Measurements from ENCODE around the gene CTNND2.

Gene CTNND2

GRCh38 chr5:11054014-11054413, 850.2 kb downstream of the CTNND2 start:
- no peak for DNase-seq (ENCODE audit: low spot score)
- H3K4me3 ChIP-seq: no peak overlapping the region
- no peak for TF ChIP-seq CTCF (IDR thresholded peaks at IDR 0.05)
- H3K27ac ChIP-seq: no peak overlapping the region

- no peak for TF ChIP-seq CTCF (IDR thresholded peaks at IDR 0.05)
- H3K4me3 ChIP-seq: no peak overlapping the region
- no peak for DNase-seq (ENCODE audit: low spot score)
- H3K27ac ChIP-seq: no peak overlapping the region
These were observed 851.4 kb downstream of the CTNND2 start for GRCh38 chr5:11052871-11053270.

GRCh38 chr5:11050596-11051304, 853.5 kb downstream of the CTNND2 start:
- H3K27ac ChIP-seq: no peak overlapping the region
- no peak for TF ChIP-seq CTCF (IDR thresholded peaks at IDR 0.05)

GRCh38 chr5:11048760-11049159, 855.5 kb downstream of the CTNND2 start:
- no peak for DNase-seq (ENCODE audit: low spot score)
- Histone ChIP-seq H3K4me3 (no peak overlapping the region), H3K27ac (no peak overlapping the region)
- TF ChIP-seq CTCF (IDR thresholded peaks at IDR 0.05): no peak

More at GRCh38 chr5:11050596-11051304, 853.5 kb downstream of the CTNND2 start:
- DNase-seq (ENCODE audit: low spot score): no peak
- no peak overlapping the region for H3K4me3 ChIP-seq

- no peak for DNase-seq (ENCODE audit: low spot score)
- no peak for TF ChIP-seq CTCF (IDR thresholded peaks at IDR 0.05)
These were observed 856.6 kb downstream of the CTNND2 start for GRCh38 chr5:11047625-11048024.

GRCh38 chr5:11047030-11047429, 857.2 kb downstream of the CTNND2 start:
- H3K27ac ChIP-seq: no peak overlapping the region
- no peak for DNase-seq (ENCODE audit: low spot score)
- no peak for TF ChIP-seq CTCF (IDR thresholded peaks at IDR 0.05)
- H3K4me3 ChIP-seq: no peak overlapping the region

More at GRCh38 chr5:11047625-11048024, 856.6 kb downstream of the CTNND2 start:
- Histone ChIP-seq H3K27ac (no peak overlapping the region), H3K4me3 (no peak overlapping the region)

DNA sequence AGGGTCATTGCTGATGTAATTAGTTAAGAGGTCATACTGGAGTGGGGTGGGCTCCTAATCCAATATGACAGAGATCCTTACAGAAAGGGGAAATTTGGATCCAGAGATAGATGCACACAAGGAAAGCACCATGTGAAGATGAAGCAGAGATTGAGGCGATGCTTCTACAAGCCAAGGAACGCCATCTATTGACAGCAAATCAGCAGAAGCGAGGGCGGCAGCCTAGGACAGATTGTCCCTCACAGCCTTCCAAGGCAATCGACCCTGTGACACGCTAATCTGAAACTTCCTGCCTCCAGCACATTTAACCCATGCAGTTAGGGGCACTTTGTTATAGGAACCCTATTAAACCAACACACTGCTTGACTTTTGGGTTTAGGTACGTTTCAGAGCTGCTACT, 858.1 kb downstream of the CTNND2 start:
- TF ChIP-seq CTCF (IDR thresholded peaks at IDR 0.05): no peak
- DNase-seq (ENCODE audit: low spot score): no peak
- H3K27ac ChIP-seq: no peak overlapping the region
- H3K4me3 ChIP-seq: no peak overlapping the region

All from coronary artery (tissue), 2 donors.